NCI-H2107 treated with DMSO at 0.1 percent for 48 hours (cell line): ENCODE results near the gene SEMA3D.
A peak's percentile ranks its signal among the peaks of the same experiment; 100 is the strongest.

ENCODE experiments used
- DNase-seq: peaks from one replicate; lab custom pipeline; 2025; ENCODE audit not compliant: unreplicated experiment; lab: John Stamatoyannopoulos, UW

SEMA3D gene

DNA sequence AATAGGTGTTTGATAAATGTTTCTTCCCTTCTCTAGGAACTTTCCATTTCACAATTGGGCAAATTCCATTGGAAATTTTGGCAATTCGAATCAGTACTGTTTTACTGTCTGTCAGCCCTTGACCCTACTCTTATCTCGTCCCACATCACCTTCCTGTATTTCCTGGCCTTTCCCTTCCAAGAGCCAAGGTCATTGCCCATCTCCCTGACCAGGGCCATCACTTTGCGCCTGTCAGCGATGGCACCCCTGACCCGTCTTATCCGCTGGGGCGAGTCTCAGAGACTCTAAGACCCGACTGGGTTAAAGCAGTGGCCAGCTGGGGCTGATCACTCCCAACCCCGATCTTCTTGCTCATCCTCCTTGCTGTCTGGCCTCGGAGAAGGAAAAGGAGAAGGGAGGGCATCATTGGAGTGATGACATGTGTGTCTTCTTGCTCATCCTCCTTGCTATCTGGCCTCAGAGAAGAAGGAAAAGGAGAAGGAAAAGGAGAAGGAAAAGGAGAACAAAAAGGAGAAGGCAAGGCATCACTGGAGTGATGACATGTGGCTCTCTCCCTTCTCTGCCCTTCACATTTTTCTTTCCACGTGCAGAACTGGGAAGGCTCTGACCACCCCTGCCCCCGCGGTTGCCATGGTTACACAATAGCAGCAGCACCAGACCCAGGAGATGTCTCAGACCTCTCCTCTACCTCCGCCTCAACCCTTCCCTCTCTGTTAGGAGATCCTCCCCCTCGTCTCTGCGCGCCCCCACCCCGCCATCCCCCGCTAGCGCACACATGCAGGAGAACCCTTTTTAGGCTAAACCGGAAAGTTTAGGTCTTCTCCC is 2.0 kb downstream of the SEMA3D start:
- DNase-seq, result no peak

GRCh38 chr7:85183296-85183695 is 3.6 kb downstream of the SEMA3D start:
- DNase-seq, result no peak

DNA sequence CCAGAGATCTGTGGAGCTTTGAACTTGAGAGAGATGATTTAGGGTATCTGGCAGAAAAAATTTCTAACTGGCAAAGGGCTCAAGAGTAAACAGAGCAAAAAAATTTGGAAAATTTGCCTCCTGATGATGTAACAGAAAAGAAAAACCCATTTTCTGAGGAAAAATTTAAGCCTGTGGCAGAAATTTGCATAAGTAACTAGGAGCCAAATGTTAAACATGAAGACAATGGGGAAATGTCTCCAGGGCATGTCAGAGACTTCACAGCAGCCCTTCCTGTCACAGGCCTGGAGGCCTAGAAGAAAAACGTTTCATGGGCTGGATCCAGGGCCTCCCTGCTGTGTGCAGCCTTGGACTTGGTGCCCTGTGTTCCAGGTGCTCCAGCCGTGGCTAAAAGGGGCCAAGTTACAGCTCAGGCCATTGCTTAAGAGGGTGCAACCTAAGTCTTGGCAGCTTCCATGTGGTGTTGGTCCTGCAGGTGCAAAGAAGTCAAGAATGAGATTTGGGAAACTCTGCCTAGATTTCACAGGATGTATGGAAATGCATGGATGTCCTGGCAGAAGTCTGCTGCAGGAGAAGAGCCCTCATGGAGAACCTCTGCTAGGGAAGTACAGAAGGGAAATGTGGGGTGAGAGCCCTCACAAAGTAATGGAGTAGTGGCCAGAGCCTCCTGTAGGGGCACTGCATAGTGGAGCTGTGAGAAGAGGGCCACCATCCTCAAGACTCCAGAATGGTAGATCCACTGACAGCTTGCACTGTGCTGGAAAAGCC is 8.1 kb downstream of the SEMA3D start:
- no peak for DNase-seq

DNA sequence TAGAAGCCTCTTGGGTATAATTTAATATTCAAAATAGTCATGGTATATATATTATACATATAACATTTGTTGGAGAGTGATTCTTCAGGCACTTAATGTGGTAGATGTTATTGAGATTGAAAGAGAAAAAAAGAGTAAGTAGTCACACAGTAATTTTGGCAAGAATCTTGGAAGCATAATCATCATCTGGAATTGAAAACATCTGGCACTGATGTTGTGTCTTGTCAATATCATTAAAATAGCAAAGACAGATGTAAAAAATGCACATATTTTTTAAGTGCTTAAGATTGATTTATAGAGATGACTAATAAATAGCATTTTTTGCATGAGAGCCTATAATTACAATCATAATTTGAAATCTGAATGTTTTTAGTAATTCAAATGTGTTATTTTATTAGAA is 9.5 kb downstream of the SEMA3D start:
- DNase-seq, result no peak

DNA sequence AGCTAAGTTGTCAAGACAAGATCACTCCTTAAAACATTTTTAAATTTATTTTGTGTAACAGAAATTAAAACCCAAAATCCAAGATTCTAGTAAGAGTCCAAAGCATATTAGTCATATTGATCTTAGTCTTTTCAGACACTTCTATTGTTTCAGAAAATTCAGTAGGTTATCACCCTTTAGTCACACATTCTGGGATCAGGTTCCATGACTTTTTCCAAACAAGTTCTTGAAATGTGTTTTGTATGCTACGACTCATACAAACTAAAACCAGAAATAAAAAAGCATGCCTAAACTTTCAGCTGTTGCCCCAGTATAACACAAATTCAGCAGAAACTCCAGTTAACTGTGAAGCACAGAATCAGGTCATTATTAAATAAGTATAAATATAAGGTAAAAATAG is 10.7 kb downstream of the SEMA3D start:
- DNase-seq, result no peak

- DNase-seq, result no peak
Measured at GRCh38 chr7:85175217-85175616, 11.6 kb downstream of the SEMA3D start.

DNA sequence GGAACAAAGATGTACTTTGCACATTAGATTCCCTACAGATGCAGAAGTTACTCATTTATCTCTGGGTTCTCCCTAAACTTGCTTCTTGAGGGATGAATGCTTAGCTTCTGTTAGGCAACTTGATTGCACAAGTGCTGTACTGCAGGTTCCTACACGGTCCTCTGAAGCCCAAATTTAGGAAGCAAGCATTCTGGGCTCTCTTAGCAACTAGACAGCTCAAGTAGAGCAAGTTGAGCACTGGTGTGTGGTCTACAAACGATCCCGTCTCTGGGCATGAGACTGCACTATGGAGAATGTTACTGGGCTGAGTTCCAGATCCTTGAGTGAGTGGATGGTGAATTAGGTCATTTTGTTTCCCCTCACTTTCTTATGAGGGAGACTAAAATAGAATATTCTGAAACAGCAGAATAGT is 14.3 kb downstream of the SEMA3D start:
- no peak for DNase-seq

DNA sequence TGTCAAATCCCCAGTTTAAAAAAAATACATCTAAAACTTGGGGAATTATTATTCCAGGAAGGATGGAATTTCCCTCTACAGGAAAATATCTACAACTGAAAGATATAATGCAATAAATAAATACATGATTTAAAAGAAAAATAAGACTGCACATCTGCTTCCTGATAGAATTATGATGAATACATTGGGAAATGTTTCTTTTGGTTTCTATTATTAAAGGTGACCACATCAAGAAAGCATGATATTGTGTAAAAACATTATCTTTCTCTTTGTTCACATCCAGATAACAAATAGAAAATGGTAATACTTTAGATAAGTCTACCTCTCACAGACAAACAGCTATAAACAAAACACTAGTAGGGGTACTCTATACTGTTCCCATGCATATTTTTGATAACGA is 19.2 kb downstream of the SEMA3D start:
- DNase-seq, result no peak

DNA sequence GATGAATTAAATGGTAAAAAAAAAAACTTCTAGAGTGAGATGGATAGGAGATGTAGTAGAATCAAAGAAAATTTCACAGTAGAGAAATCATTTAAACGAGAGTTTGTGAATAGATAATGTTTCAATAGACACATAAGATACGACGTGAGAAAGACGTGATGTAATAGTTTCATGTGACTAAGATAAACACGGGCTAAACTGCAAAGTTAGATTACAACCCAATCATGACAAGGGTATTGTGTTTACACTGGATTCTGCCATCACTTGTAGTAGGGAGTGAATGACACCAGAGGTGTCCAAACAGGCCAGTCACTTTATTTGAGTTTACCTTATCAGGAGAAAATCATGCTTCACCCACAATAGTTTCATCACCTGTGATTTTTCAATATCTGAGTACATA is 21.6 kb downstream of the SEMA3D start:
- no peak for DNase-seq

GRCh38 chr7:85164376-85164775 is 22.5 kb downstream of the SEMA3D start:
- DNase-seq, result no peak

DNA sequence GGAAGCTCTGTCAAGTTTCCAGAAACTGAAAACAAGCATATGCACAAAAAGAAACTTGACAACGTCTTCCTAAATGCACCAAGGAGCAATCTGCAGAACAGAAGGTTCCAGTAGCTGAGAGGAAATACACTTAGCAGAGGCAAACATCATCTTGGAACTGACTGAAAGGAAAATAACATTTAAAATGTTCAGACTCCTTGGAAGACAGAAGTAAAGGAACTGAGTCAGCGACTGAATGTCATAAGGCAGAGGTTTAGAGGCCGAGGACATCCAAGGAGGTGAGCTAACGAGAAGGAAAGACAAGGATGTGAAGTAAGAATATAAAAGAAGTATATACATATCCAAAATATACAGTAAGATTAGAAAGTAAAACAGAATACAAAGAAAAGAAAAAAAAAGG is 24.1 kb downstream of the SEMA3D start:
- no peak for DNase-seq

GRCh38 chr7:85160223-85160622 is 26.6 kb downstream of the SEMA3D start:
- no peak for DNase-seq

GRCh38 chr7:85159003-85159402 is 27.9 kb downstream of the SEMA3D start:
- no peak for DNase-seq

GRCh38 chr7:85156661-85157208 is 30.1 kb downstream of the SEMA3D start:
- peak; percentile 53 for DNase-seq

DNA sequence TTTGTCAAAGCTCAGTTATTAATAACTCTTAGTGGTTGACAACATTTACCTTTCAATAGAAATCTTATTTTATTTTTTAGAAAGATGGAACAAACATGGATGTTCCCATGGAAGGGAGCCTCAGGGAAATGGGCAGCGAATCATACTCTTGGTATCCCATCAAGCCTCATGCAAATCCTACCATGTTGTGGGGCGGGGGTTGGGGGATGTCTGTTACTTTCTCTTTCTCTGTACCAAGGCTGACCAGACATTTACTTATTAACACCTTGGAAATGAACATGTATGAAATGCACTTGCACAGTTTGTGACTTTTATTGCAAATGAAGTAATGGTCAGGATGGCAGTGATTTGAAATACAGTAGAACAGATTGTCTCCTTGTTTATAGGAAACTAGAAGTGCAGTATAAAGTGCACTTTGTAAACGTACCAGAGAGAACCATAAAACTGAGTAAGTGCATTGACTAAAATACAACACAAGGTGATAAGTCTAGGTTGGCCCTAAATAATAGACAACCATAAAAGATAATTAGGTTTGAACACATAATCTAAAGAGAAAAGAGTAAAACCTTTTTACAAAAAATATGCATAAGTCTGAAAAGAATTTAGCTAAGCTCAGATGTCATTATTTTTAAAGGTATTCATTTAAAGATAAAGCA is 32.4 kb downstream of the SEMA3D start:
- no peak for DNase-seq

DNA sequence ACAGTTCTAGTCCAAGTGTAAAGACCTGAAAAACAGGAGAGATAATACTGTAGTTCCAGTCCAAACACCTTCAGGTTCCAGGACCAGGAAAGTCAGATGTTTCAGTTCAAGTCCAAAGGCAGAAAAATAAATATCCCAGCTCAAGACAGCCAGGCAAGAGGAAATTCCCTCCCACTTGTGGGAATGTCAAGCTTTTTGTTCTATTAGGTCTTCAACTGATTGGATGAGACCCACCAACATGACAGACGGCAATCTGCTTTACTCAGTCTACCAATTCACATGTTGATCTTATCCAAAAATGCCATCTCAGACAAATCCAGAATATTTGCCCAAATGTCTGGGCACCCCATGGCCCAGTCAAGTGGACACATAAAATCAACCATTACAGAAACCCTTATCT is 33.1 kb downstream of the SEMA3D start:
- DNase-seq, result no peak

- DNase-seq, result no peak
Measured at GRCh38 chr7:85150624-85151023, 36.2 kb downstream of the SEMA3D start.

DNA sequence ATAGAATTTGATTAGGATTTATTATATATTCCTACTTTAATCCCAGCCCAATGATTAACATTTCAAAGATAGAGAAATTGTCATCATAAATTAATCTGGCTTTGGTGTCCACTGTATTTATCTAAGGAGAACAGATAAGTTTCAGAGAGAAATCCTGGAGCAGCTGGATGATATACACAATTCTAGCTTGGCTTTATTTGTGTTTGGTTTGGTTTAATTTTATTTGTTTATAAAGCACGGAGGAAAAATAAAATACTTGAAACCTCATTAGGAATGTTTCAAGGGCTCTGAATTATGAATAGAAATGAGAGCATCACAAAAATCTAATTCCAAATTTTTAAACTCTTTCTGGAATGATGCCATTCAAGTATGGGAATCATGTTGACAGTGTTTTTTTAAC is 42.1 kb downstream of the SEMA3D start:
- DNase-seq, result no peak

DNA sequence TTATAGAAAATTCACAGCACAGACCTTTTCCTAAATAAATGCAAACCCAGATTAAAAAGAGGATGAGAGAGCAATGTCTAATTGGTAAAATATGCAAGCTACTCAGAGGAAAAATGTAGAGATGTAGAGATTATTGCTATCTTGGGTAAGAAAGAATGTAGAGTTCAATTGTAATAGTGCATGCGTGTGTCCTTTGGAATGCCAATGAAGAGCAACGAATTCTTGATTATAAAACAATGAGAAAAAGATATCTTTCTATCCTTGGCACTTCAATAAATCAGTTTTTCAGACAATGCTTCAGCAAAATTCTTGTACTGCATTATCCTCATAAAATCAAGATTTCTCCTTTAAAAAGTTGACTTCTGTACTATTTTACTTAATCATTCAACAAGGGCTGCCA is 50.9 kb downstream of the SEMA3D start:
- DNase-seq, result no peak

DNA sequence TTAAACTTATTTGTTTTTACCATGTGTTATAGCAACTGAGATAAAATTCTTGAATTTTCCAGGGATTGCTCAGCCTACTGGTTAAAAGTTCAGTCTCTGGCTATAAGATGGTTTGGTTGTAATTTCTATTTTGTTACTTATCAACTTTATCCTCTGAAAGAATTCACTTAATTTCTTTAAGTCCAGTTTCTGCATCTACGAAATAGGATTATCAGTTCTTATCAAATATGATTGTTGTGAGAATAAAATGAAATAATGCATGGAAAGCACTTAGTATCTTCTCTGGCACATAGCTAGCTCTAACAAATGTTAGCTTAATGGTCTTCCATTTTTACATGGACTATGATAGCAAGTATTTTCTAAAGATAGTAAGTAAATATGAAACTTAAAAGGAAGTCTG is 53.3 kb downstream of the SEMA3D start:
- no peak for DNase-seq

DNA sequence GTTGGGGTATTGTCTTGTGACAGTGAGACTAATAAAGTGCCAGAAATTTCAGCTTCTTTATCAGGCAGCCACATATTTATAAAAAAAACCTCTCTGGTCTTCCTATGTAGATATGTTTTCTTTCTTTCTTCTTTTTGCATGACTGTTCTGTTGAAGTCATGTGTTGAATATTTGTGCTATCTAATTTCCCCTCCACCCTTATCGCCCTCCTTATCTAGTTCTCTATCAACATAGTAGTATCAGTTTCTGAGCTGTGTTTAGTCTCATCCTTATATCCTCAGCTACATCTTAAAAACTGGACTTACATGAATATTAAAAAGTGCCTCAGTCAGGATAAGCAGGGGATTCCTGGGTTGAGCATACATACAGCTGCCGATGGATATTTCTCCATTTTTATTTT is 53.9 kb downstream of the SEMA3D start:
- DNase-seq, result no peak

DNA sequence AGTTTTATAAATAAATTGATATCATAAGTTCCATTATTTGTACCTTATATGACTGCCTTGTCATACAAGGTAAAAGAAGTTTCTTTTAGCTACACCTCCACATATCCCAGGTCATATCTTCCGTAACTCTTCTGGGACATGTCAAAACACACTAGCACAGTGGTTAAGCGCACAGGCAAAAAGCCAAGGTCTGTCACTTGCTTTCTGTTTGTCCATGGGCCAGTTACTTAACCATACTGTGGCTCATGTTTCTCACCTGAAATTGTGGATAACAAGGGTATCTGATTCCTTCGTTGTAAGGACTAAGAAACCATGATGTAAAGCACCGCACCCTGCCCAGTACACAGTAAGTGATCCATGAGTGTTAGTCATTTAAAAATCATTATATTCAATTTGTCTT is 56.2 kb downstream of the SEMA3D start:
- peak; percentile 20 for DNase-seq
